ENCODE measurements around the gene LTC4S. TPM values are rescaled to one million over a fixed set of nuclear protein-coding genes. Genes with fewer than 3 reads are reported as not detected.

LTC4S gene
- total and polyA plus RNA-seq, 2 experiments from 2014 or later: 1.6 to 3.7 TPM

DNA sequence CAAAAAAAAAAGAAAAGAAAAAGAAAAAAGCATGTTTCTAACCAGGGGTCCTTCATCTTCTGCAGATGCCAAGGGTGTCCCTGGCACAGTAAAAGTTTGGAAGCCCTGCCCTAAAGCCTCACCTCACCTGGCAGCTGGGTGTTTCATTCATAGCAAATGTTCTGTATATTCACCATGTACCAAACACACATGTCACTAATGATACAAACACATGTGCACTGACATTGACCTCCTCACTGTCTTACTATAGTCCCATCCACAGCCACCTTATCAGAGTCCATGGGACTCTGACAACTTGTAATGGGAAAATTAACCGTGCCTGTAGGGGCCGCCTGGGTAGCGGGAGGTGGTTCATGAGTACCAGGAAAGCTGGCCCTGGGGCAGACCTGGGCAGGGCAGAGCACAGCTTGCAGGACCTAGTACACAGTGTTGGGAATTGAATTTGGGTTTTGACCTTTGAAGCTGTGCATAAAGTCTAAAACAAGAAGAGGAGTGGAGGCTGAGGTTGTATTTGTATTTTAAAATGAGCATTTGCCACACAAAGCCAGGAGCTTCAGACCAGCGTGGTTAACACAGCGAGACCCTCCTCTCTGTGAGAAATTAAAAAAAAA is 19.3 kb downstream of the LTC4S start:
- H3F3A ChIP-seq (ENCODE audit: insufficient read depth): peaks cover 4% of the 10 kb centered on the region; the same call in 1 of the 2 replicates
- in situ Hi-C loops (cut with MboI): no loop called here
- no peak overlapping the region for H2AFZ ChIP-seq
- no peaks in the 10 kb centered on the region for H3K79me2 ChIP-seq (ENCODE audit: insufficient read depth)
- H3K9me3 ChIP-seq (ENCODE audit: low read depth): no peaks in the 10 kb centered on the region
- no peak overlapping the region for H3K4me3 ChIP-seq
- no peaks in the 10 kb centered on the region for H3K27me3 ChIP-seq (replicated peaks; ENCODE audit: insufficient read depth)
- 97 to 99% methylated on average over 5 of the region's 5 CpGs for WGBS, 2 experiments (ENCODE audit: low coverage in 1 of 2, low lambda C conversion rate in 2 of 2, missing lambda C conversion rate in 2 of 2)
- no peak overlapping the region for H3K27ac ChIP-seq
- TF ChIP-seq EZH2 (IDR thresholded peaks at IDR 0.05; ENCODE audit: insufficient read depth, poor library complexity, severe bottlenecking): no peak
- no peak for DNase-seq
- no peaks in the 10 kb centered on the region for H4K20me1 ChIP-seq (ENCODE audit: insufficient read depth)
- H3K4me1 ChIP-seq (ENCODE audit: insufficient read depth): 0 out of 2 replicates have a peak, but pooled peaks cover 3% of the 10 kb centered on the region
- H3K36me3 ChIP-seq (ENCODE audit: low read depth): no peaks in the 10 kb centered on the region; the same call in 1 of the 2 replicates
- H3K4me2 ChIP-seq (ENCODE audit: unreplicated experiment): no peak overlapping the region
- H3K9ac ChIP-seq: no peak overlapping the region
- no peaks in the 10 kb centered on the region for H3K9me2 ChIP-seq (ENCODE audit: insufficient read depth)

DNA sequence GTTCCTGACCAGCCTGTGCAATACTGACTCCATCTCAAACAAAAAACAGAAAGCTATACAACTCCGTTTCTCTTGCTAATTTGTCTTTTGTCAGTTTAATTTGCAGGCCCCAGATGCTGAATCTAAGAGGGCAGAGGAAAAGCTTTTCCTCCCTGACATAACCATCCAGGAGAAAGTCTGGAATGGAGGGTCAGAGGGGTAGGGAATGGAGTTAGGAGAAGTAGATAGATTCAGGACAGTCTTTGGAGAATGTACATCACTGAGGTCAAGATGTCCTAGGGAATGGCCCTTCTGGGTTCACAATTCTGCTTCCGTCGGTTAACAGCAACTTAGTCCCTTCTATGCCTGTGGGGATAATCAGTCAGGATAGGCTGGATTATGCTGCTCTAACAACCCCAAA is 20.3 kb downstream of the LTC4S start:
- Histone ChIP-seq H3K27me3 (replicated peaks; ENCODE audit: insufficient read depth) (no peaks in the 10 kb centered on the region), H3K27ac (no peak overlapping the region), H3K4me1 (ENCODE audit: insufficient read depth) (peaks cover 6% of the 10 kb centered on the region; the same call in 1 of the 2 replicates), H3K9me3 (ENCODE audit: low read depth) (no peaks in the 10 kb centered on the region), H3K79me2 (ENCODE audit: insufficient read depth) (no peaks in the 10 kb centered on the region), H3K9ac (no peak overlapping the region), H3K9me2 (ENCODE audit: insufficient read depth) (no peaks in the 10 kb centered on the region), H3K4me3 (no peak overlapping the region), H2AFZ (no peak overlapping the region), H3K36me3 (ENCODE audit: low read depth) (no peaks in the 10 kb centered on the region; the same call in 1 of the 2 replicates), H4K20me1 (ENCODE audit: insufficient read depth) (no peaks in the 10 kb centered on the region), H3F3A (ENCODE audit: insufficient read depth) (peaks cover 4% of the 10 kb centered on the region; the same call in 1 of the 2 replicates), H3K4me2 (ENCODE audit: unreplicated experiment) (no peak overlapping the region)
- no peak for DNase-seq
- TF ChIP-seq EZH2 (IDR thresholded peaks at IDR 0.05; ENCODE audit: insufficient read depth, poor library complexity, severe bottlenecking) (no peak), EZH2phosphoT487 (IDR thresholded peaks at IDR 0.05; ENCODE audit: insufficient read depth, low read depth) (no peak)
- in situ Hi-C loops (cut with MboI): no loop called here
- WGBS, 2 experiments (ENCODE audit: low coverage in 1 of 2, low lambda C conversion rate in 2 of 2, missing lambda C conversion rate in 2 of 2): 81 to 87% methylated on average over 3 of the region's 3 CpGs

DNA sequence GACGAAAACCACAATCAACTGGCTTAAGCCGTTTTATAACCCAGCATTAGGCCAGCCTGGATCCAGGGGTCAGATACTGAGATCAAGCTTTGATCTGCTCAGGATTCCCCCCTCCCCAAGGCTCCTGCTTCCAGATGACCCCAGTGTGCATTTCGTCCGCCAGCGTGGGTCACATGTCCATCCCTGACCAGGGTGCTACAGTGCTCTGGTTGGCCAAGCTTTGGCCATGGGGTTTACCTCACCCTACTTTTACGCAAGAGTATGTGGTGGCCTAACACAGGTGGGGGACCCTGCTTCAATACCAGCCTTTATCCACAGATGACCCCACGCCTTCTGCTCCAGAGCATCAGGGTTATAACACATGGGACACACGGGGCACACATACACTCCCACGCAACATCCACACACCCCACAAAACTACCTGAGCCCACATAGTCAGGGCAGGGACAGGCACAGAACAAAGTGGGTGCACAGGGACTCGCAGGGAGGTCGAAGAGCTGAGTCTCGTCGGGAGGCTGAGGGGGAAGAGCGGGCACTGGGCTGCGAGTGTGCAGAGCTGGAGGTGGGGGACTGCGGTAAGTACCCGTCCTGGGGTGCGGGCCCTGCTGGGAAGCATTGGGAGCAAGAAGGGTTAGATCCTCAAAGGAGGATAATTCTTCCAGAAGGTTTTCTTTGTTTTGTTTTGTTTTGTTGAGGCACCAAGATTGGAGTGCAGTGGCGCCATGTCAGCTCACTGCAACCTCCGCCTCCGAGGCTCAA is 21.9 kb downstream of the LTC4S start:
- Histone ChIP-seq H3K79me2 (ENCODE audit: insufficient read depth) (no peaks in the 10 kb centered on the region), H3K4me1 (ENCODE audit: insufficient read depth) (peaks cover 20% of the 10 kb centered on the region), H3F3A (ENCODE audit: insufficient read depth) (peaks cover 3% of the 10 kb centered on the region), H3K4me3 (no peak overlapping the region), H3K27ac (no peak overlapping the region), H3K9ac (no peak overlapping the region), H3K36me3 (ENCODE audit: low read depth) (no peaks in the 10 kb centered on the region; the same call in 1 of the 2 replicates), H4K20me1 (ENCODE audit: insufficient read depth) (no peaks in the 10 kb centered on the region), H2AFZ (no peak overlapping the region), H3K27me3 (replicated peaks; ENCODE audit: insufficient read depth) (no peaks in the 10 kb centered on the region), H3K4me2 (ENCODE audit: unreplicated experiment) (no peak overlapping the region), H3K9me2 (ENCODE audit: insufficient read depth) (no peaks in the 10 kb centered on the region), H3K9me3 (ENCODE audit: low read depth) (no peaks in the 10 kb centered on the region)
- no peak for DNase-seq
- in situ Hi-C loops (cut with MboI): no loop called here
- TF ChIP-seq EZH2phosphoT487 (IDR thresholded peaks at IDR 0.05; ENCODE audit: insufficient read depth, low read depth) (no peak), EZH2 (IDR thresholded peaks at IDR 0.05; ENCODE audit: insufficient read depth, poor library complexity, severe bottlenecking) (no peak)
- 91 to 92% methylated on average over 21 of the region's 21 CpGs for WGBS, 2 experiments (ENCODE audit: low coverage in 1 of 2, low lambda C conversion rate in 2 of 2, missing lambda C conversion rate in 2 of 2)

DNA sequence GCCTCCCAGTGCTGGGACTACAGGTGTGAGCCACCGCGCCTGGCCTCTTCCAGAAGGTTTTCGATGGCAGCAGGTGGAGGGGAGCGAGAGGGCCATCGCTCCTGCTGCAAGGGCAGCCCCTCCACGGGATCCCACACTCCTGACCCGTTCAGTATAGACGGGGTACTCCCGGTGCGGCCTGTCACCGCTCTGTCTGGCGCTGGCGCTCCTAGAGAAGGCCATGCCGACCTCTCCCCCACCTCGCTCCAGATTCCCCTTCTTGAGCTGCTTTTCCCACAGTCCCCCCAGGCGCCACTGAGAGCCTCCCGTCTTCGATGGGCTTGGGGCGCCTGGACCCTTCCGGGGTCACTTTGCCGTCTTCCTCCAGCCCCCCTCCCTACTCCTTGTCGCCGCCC is 22.6 kb downstream of the LTC4S start:
- no peaks in the 10 kb centered on the region; the same call in 1 of the 2 replicates for H3K36me3 ChIP-seq (ENCODE audit: low read depth)
- no peaks in the 10 kb centered on the region for H3K79me2 ChIP-seq (ENCODE audit: insufficient read depth)
- H3K4me2 ChIP-seq (ENCODE audit: unreplicated experiment): peak overlapping the region; percentile 33
- in situ Hi-C loops (cut with MboI): no loop called here
- H3F3A ChIP-seq (ENCODE audit: insufficient read depth): no peaks in the 10 kb centered on the region; the same call in 1 of the 2 replicates
- H3K27ac ChIP-seq: no peak overlapping the region
- H3K9me2 ChIP-seq (ENCODE audit: insufficient read depth): no peaks in the 10 kb centered on the region
- TF ChIP-seq EZH2 (IDR thresholded peaks at IDR 0.05; ENCODE audit: insufficient read depth, poor library complexity, severe bottlenecking) (no peak), EZH2phosphoT487 (IDR thresholded peaks at IDR 0.05; ENCODE audit: insufficient read depth, low read depth) (no peak)
- H3K9me3 ChIP-seq (ENCODE audit: low read depth): no peaks in the 10 kb centered on the region
- H3K27me3 ChIP-seq (replicated peaks; ENCODE audit: insufficient read depth): no peaks in the 10 kb centered on the region
- H3K4me1 ChIP-seq (ENCODE audit: insufficient read depth): peaks cover 20% of the 10 kb centered on the region
- peak overlapping the region; percentile 53; the same call in 1 of the 2 replicates for H3K9ac ChIP-seq
- DNase-seq: no peak
- no peaks in the 10 kb centered on the region for H4K20me1 ChIP-seq (ENCODE audit: insufficient read depth)
- 68% methylated on average over 23 of the region's 23 CpGs for WGBS, 2 experiments (ENCODE audit: low coverage in 1 of 2, low lambda C conversion rate in 2 of 2, missing lambda C conversion rate in 2 of 2)
- no peak overlapping the region; the same call in 1 of the 2 replicates for H2AFZ ChIP-seq
- H3K4me3 ChIP-seq: peak overlapping the region; percentile 62

Measured in GM23248 (cell line).